ENCODE measurements around the gene GRK5. TPM values are rescaled to one million over a fixed set of nuclear protein-coding genes. Genes with fewer than 3 reads are reported as not detected.

GRK5 gene
- total and polyA plus RNA-seq, 4 donors = 18.5 to 43.1 (median 40.3) TPM

GRCh38 chr10:119455609-119456434 is 248.5 kb downstream of the GRK5 start:
- Histone ChIP-seq H3K27ac (ENCODE audit: low read depth in 1 of 2, low read length in 1 of 2) (no peak overlapping the region), H3K9me3 (ENCODE audit: control insufficient read depth in 4 of 4, insufficient read depth in 3 of 4, low read length in 3 of 4) (no peaks in the 10 kb centered on the region), H3K9ac (ENCODE audit: insufficient read depth in 1 of 2, low read length in 2 of 2) (no peak overlapping the region), H3K36me3 (ENCODE audit: control insufficient read depth in 4 of 4, insufficient read depth in 4 of 4, low read length in 4 of 4) (peaks cover 0 to 45% (median 8%) of the 10 kb centered on the region in 4 donors), H3K27me3 (ENCODE audit: control insufficient read depth in 3 of 3, insufficient read depth in 3 of 3, low read length in 2 of 3) (no peaks in the 10 kb centered on the region), H3K4me1 (ENCODE audit: control insufficient read depth in 5 of 5, insufficient read depth in 5 of 5, low read length in 5 of 5) (peaks cover 0 to under 1% (median 0%) of the 10 kb centered on the region in 5 donors), H3K4me3 (no peak overlapping the region)
- DNase-seq (no peak), ATAC-seq (ENCODE audit: insufficient read depth, low FRiP score) (no peak)
- no peak for TF ChIP-seq CTCF (IDR thresholded peaks at IDR 0.05; ENCODE audit: control extremely low read depth, extremely low read depth)
- WGBS, 2 donors = 90 to 95% methylated on average over 23 of the region's 23 CpGs

- 87 to 94% methylated on average over 7 of the region's 7 CpGs for WGBS, 2 donors
- Histone ChIP-seq H3K27me3 (ENCODE audit: control insufficient read depth in 3 of 3, insufficient read depth in 3 of 3, low read length in 2 of 3) (no peaks in the 10 kb centered on the region), H3K36me3 (ENCODE audit: control insufficient read depth in 4 of 4, insufficient read depth in 4 of 4, low read length in 4 of 4) (peaks cover 0 to 45% (median 8%) of the 10 kb centered on the region in 4 donors), H3K9me3 (ENCODE audit: control insufficient read depth in 4 of 4, insufficient read depth in 3 of 4, low read length in 3 of 4) (no peaks in the 10 kb centered on the region), H3K4me3 (no peak overlapping the region), H3K9ac (ENCODE audit: insufficient read depth in 1 of 2, low read length in 2 of 2) (no peak overlapping the region), H3K27ac (ENCODE audit: low read depth in 1 of 2, low read length in 1 of 2) (no peak overlapping the region), H3K4me1 (ENCODE audit: control insufficient read depth in 5 of 5, insufficient read depth in 5 of 5, low read length in 5 of 5) (peaks cover 0 to 6% (median 0%) of the 10 kb centered on the region in 5 donors)
- TF ChIP-seq CTCF (IDR thresholded peaks at IDR 0.05; ENCODE audit: control extremely low read depth, extremely low read depth) = no peak
- DNase-seq (no peak), ATAC-seq (ENCODE audit: insufficient read depth, low FRiP score) (no peak)
Observed at GRCh38 chr10:119456435-119456810, 249.1 kb downstream of the GRK5 start.

GRCh38 chr10:119457966-119458766 is 250.8 kb downstream of the GRK5 start:
- Histone ChIP-seq H3K27ac (ENCODE audit: low read depth in 1 of 2, low read length in 1 of 2) (no peak overlapping the region), H3K27me3 (ENCODE audit: control insufficient read depth in 3 of 3, insufficient read depth in 3 of 3, low read length in 2 of 3) (no peaks in the 10 kb centered on the region), H3K36me3 (ENCODE audit: control insufficient read depth in 4 of 4, insufficient read depth in 4 of 4, low read length in 4 of 4) (peaks cover 0 to 30% (median 8%) of the 10 kb centered on the region in 4 donors), H3K4me3 (no peak overlapping the region), H3K4me1 (ENCODE audit: control insufficient read depth in 5 of 5, insufficient read depth in 5 of 5, low read length in 5 of 5) (peaks cover 0 to 6% (median 0%) of the 10 kb centered on the region in 5 donors), H3K9me3 (ENCODE audit: control insufficient read depth in 4 of 4, insufficient read depth in 3 of 4, low read length in 3 of 4) (no peaks in the 10 kb centered on the region), H3K9ac (ENCODE audit: insufficient read depth in 1 of 2, low read length in 2 of 2) (no peak overlapping the region)
- no peak for TF ChIP-seq CTCF (IDR thresholded peaks at IDR 0.05; ENCODE audit: control extremely low read depth, extremely low read depth)
- no peak for DNase-seq
- WGBS, 2 donors = 86 to 89% methylated on average over 28 of the region's 28 CpGs
- no peak for ATAC-seq (ENCODE audit: insufficient read depth, low FRiP score)

Data from lung (tissue), 12 donors.